Measurements from ENCODE around the gene TDG.

Gene TDG

DNA sequence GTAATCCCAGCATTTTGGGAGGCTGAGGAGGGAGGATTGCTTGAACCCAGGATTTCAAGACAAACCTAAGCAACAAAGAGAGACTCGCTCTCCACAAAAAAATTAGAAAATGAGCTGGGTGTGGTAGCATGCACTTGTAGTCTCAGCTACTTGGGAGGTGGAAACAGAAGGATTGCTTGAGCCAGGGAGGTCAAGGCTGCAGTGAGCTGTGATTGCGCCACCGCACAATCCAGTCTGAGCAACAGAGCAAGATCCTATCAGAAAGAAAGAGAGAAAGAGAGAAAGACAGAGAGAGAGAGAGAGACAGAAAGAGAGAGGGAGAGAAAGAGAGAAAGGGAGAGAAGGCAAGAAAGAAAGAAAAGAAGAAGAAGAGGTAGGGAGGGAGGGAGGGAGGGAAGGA, 37.0 kb downstream of the TDG start:
- DNase-seq: no peak
- H3K4me1 Mint-ChIP-seq: no peaks in the 10 kb centered on the region
- no peak overlapping the region for H3K4me3 Mint-ChIP-seq
- no peak overlapping the region for H3K27ac Mint-ChIP-seq
- no peaks in the 10 kb centered on the region for H3K36me3 Mint-ChIP-seq (ENCODE audit: low read depth)
- peaks cover 11% of the 10 kb centered on the region for H3K9me3 Mint-ChIP-seq
- H3K27me3 Mint-ChIP-seq (ENCODE audit: low read depth, poor library complexity): peaks cover 11% of the 10 kb centered on the region
- no peak for TF ChIP-seq CTCF (IDR thresholded peaks at IDR 0.05)

GRCh38 chr12:104003596-104003995, 37.9 kb downstream of the TDG start:
- H3K27me3 Mint-ChIP-seq (ENCODE audit: low read depth, poor library complexity): peaks cover 11% of the 10 kb centered on the region
- no peaks in the 10 kb centered on the region for H3K4me1 Mint-ChIP-seq
- no peak overlapping the region for H3K27ac Mint-ChIP-seq
- peaks cover 6% of the 10 kb centered on the region for H3K36me3 Mint-ChIP-seq (ENCODE audit: low read depth)
- no peak for DNase-seq
- no peak overlapping the region for H3K4me3 Mint-ChIP-seq
- no peak for TF ChIP-seq CTCF (IDR thresholded peaks at IDR 0.05)
- H3K9me3 Mint-ChIP-seq: peaks cover 17% of the 10 kb centered on the region

DNA sequence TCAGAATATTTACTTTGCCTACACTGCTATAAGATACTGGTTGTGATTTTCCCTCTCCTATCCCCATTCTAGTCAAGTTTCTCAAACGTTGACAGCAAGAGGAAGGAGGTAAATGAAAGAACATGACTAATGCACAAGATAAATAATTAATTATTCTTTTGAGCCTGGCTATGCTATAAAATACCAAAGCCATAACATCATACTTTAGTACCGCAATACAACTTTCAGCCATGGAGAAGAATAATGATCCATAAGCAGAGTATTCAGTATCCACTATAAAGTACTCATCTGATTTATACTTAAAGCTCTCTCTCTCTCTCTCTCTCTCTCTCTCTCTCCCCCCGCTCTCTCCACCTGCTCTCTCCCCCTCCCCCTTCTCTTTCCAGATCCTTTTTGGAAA, 41.3 kb downstream of the TDG start:
- no peak for DNase-seq
- Mint-ChIP-seq H3K36me3 (ENCODE audit: low read depth) (peaks cover 10% of the 10 kb centered on the region), H3K27me3 (ENCODE audit: low read depth, poor library complexity) (peaks cover 11% of the 10 kb centered on the region), H3K27ac (no peak overlapping the region), H3K4me3 (no peak overlapping the region), H3K4me1 (no peaks in the 10 kb centered on the region), H3K9me3 (peaks cover 26% of the 10 kb centered on the region)
- TF ChIP-seq CTCF (IDR thresholded peaks at IDR 0.05): no peak

- no peak for TF ChIP-seq CTCF (IDR thresholded peaks at IDR 0.05)
- Mint-ChIP-seq H3K36me3 (ENCODE audit: low read depth) (peaks cover 10% of the 10 kb centered on the region), H3K4me1 (no peaks in the 10 kb centered on the region), H3K9me3 (peaks cover 23% of the 10 kb centered on the region), H3K27me3 (ENCODE audit: low read depth, poor library complexity) (no peaks in the 10 kb centered on the region), H3K27ac (no peak overlapping the region), H3K4me3 (no peak overlapping the region)
- DNase-seq: no peak
Measured at GRCh38 chr12:104010121-104010520, 44.4 kb downstream of the TDG start.

DNA sequence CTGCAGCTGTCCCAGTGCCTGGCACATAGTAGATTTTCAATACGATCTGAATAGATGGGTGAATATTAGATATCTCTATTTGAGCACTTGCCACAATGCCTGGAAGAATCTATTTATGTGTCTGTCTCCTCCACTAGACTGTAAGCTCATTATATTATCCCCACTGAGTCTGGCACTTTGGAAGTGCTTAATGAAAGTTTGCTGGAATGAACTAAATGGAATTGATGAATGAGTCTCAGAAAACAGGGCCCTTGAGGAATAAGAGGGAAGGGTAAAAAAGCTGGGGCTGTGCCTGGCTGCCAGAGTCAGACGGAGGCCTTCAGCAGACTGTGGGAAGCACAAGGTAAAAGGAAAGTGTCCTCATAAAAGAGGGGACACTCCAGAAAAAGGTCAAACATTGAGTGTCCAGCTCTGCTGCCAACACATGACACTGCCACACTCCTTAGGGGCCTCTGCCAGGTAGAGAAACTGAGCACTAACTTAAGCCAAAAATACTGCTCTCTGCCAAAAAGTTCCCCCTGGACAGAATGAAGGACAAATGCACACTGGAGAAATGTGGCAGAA, 45.0 kb downstream of the TDG start:
- TF ChIP-seq CTCF (IDR thresholded peaks at IDR 0.05): no peak
- Mint-ChIP-seq H3K4me3 (no peak overlapping the region), H3K27me3 (ENCODE audit: low read depth, poor library complexity) (no peaks in the 10 kb centered on the region), H3K36me3 (ENCODE audit: low read depth) (peaks cover 10% of the 10 kb centered on the region), H3K27ac (no peak overlapping the region), H3K9me3 (peaks cover 23% of the 10 kb centered on the region), H3K4me1 (no peaks in the 10 kb centered on the region)
- DNase-seq: no peak

DNA sequence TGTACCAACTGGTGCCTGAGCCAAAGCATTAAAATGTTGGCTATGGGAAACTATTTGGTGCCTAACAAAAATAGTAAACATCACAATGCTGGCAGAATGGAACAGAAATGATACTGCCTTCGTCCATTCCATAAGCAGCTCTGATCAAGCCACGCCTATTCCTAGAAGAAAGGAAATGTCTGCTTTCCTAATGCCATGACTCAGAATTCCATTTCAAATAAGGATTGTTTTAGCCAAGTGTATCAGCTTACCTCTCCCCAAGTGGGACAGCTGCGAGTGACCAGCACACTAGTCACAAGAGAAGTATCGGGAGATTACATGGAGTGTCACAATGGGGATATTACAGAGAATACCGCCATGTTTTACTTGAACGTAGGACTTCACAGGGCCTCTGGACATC, 45.6 kb downstream of the TDG start:
- H3K4me1 Mint-ChIP-seq: no peaks in the 10 kb centered on the region
- no peaks in the 10 kb centered on the region for H3K27me3 Mint-ChIP-seq (ENCODE audit: low read depth, poor library complexity)
- H3K27ac Mint-ChIP-seq: no peak overlapping the region
- DNase-seq: no peak
- H3K4me3 Mint-ChIP-seq: no peak overlapping the region
- no peak for TF ChIP-seq CTCF (IDR thresholded peaks at IDR 0.05)
- peaks cover 10% of the 10 kb centered on the region for H3K36me3 Mint-ChIP-seq (ENCODE audit: low read depth)
- peaks cover 23% of the 10 kb centered on the region for H3K9me3 Mint-ChIP-seq

Measured in nephron progenitor cell (in vitro differentiated cells).